ENCODE results near the gene LEKR1. TPM values are rescaled to one million over a fixed set of nuclear protein-coding genes. Genes with fewer than 3 reads are reported as not detected.

The LEKR1 gene
- total RNA-seq, 1 donor from 2014 or later = 3.4 TPM

GRCh38 chr3:156918746-156919145, 92.6 kb downstream of the LEKR1 start:
- Mint-ChIP-seq H3K27ac (no peak overlapping the region), H3K9me3 (peaks cover 22% of the 10 kb centered on the region), H3K4me1 (no peaks in the 10 kb centered on the region), H3K4me3 (no peak overlapping the region), H3K27me3 (ENCODE audit: low read depth) (no peaks in the 10 kb centered on the region), H3K36me3 (peaks cover 7% of the 10 kb centered on the region)
- DNase-seq (ENCODE audit: low spot score in 2 of 2, unreplicated experiment in 2 of 2) = no peak
- no peak for TF ChIP-seq CTCF (IDR thresholded peaks at IDR 0.05; ENCODE audit: unreplicated experiment)

GRCh38 chr3:156919818-156920217, 93.7 kb downstream of the LEKR1 start:
- Mint-ChIP-seq H3K4me1 (no peaks in the 10 kb centered on the region), H3K36me3 (peaks cover 12% of the 10 kb centered on the region), H3K9me3 (peaks cover 23% of the 10 kb centered on the region), H3K4me3 (no peak overlapping the region), H3K27me3 (ENCODE audit: low read depth) (no peaks in the 10 kb centered on the region), H3K27ac (no peak overlapping the region)
- no peak for TF ChIP-seq CTCF (IDR thresholded peaks at IDR 0.05; ENCODE audit: unreplicated experiment)
- DNase-seq (ENCODE audit: low spot score in 2 of 2, unreplicated experiment in 2 of 2) = no peak

GRCh38 chr3:156920399-156920798, 94.2 kb downstream of the LEKR1 start:
- H3K4me1 Mint-ChIP-seq = no peaks in the 10 kb centered on the region
- TF ChIP-seq CTCF (IDR thresholded peaks at IDR 0.05; ENCODE audit: unreplicated experiment) = no peak
- H3K36me3 Mint-ChIP-seq = peaks cover 12% of the 10 kb centered on the region
- DNase-seq (ENCODE audit: low spot score in 2 of 2, unreplicated experiment in 2 of 2) = no peak
- H3K27ac Mint-ChIP-seq = no peak overlapping the region
- no peak overlapping the region for H3K4me3 Mint-ChIP-seq
- H3K9me3 Mint-ChIP-seq = peaks cover 19% of the 10 kb centered on the region
- no peaks in the 10 kb centered on the region for H3K27me3 Mint-ChIP-seq (ENCODE audit: low read depth)

GRCh38 chr3:156923349-156923748, 97.2 kb downstream of the LEKR1 start:
- Mint-ChIP-seq H3K36me3 (peaks cover 17% of the 10 kb centered on the region), H3K4me1 (no peaks in the 10 kb centered on the region), H3K27me3 (ENCODE audit: low read depth) (no peaks in the 10 kb centered on the region), H3K27ac (no peak overlapping the region), H3K4me3 (no peak overlapping the region), H3K9me3 (peaks cover 21% of the 10 kb centered on the region)
- no peak for TF ChIP-seq CTCF (IDR thresholded peaks at IDR 0.05; ENCODE audit: unreplicated experiment)
- DNase-seq (ENCODE audit: low spot score in 2 of 2, unreplicated experiment in 2 of 2) = no peak

- Mint-ChIP-seq H3K27ac (no peak overlapping the region), H3K36me3 (no peaks in the 10 kb centered on the region), H3K4me1 (no peaks in the 10 kb centered on the region)
Measured at GRCh38 chr3:156938724-156939123, 112.6 kb downstream of the LEKR1 start.

More at GRCh38 chr3:156938724-156939123, 112.6 kb downstream of the LEKR1 start:
- DNase-seq (ENCODE audit: low spot score in 2 of 2, unreplicated experiment in 2 of 2) = no peak
- Mint-ChIP-seq H3K4me3 (no peak overlapping the region), H3K9me3 (no peaks in the 10 kb centered on the region), H3K27me3 (ENCODE audit: low read depth) (peaks cover 4% of the 10 kb centered on the region)
- TF ChIP-seq CTCF (IDR thresholded peaks at IDR 0.05; ENCODE audit: unreplicated experiment) = no peak
